ENCODE data around the gene CDCA5.

- no peak for TF ChIP-seq REST (IDR thresholded peaks at IDR 0.05; ENCODE audit: low read depth, low read length)
- TF ChIP-seq, protein P1, sequence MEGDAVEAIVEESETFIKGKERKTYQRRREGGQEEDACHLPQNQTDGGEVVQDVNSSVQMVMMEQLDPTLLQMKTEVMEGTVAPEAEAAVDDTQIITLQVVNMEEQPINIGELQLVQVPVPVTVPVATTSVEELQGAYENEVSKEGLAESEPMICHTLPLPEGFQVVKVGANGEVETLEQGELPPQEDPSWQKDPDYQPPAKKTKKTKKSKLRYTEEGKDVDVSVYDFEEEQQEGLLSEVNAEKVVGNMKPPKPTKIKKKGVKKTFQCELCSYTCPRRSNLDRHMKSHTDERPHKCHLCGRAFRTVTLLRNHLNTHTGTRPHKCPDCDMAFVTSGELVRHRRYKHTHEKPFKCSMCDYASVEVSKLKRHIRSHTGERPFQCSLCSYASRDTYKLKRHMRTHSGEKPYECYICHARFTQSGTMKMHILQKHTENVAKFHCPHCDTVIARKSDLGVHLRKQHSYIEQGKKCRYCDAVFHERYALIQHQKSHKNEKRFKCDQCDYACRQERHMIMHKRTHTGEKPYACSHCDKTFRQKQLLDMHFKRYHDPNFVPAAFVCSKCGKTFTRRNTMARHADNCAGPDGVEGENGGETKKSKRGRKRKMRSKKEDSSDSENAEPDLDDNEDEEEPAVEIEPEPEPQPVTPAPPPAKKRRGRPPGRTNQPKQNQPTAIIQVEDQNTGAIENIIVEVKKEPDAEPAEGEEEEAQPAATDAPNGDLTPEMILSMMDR (IDR thresholded peaks at IDR 0.05) = no peak
- TF ChIP-seq RCOR1 (IDR thresholded peaks at IDR 0.05; ENCODE audit: low read length) = no peak
- TF ChIP-seq TEAD4 (IDR thresholded peaks at IDR 0.05; ENCODE audit: borderline replicate concordance, insufficient read depth) = no peak
- no peak for TF ChIP-seq RFX5 (IDR thresholded peaks at IDR 0.05; ENCODE audit: low read length)
- TF ChIP-seq EP300 (IDR thresholded peaks at IDR 0.05; ENCODE audit: borderline replicate concordance in 1 of 2, low read depth in 1 of 2, low read length in 1 of 2) = no peak
- no peak for TF ChIP-seq POLR2AphosphoS5 (IDR thresholded peaks at IDR 0.05; ENCODE audit: low read depth, low read length)
- TF ChIP-seq, protein P2, sequence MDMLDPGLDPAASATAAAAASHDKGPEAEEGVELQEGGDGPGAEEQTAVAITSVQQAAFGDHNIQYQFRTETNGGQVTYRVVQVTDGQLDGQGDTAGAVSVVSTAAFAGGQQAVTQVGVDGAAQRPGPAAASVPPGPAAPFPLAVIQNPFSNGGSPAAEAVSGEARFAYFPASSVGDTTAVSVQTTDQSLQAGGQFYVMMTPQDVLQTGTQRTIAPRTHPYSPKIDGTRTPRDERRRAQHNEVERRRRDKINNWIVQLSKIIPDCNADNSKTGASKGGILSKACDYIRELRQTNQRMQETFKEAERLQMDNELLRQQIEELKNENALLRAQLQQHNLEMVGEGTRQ (IDR thresholded peaks at IDR 0.05; ENCODE audit: borderline replicate concordance, low read depth, low read length) = no peak
- no peak for TF ChIP-seq MEF2A (IDR thresholded peaks at IDR 0.05; ENCODE audit: borderline replicate concordance, low read depth)
Measured at GRCh38 chr11:65131895-65132237, 48.0 kb upstream of the CDCA5 start.

Measured in SK-N-SH (cell line).